ENCODE measurements around the gene SLC25A34. TPM values are rescaled to one million over a fixed set of nuclear protein-coding genes. Genes with fewer than 3 reads are reported as not detected.

Gene SLC25A34
- total and polyA plus RNA-seq, 10 of the 15 experiments (the other 5 are each of a cell fraction or from before 2014, with no cell fraction given), result 0.02 to 1.6 (median 0.39) TPM

DNA sequence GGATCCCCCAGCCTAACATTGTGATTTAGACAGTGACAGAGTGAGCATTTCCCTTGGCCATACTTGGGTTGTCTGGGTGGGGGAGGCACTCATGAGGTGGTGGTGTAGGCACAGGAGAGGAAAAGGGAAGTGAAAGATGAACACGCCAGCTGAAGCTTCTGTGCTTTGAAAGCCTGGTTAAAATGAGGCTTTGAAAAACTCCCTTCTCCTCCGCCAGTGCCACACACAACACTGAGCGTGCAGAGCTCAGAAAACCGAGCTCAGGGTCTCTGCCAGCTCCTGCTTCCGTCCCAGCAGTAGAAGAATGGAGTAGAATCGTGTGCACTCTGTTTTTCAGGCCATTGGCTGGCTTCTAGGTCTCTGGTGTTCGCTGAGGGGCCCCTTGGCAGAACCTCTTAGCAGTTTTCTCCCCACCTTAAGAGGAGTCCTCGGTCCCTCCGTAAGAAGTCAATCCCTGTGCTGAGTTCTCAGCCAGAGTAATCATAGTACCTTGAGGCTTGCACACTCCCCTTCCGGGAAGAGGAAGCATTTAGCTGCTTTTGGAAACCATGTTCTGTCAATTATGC lies 39.0 kb upstream of the SLC25A34 start:
- DNase-seq (ENCODE audit: low read depth, low spot score) (peak; percentile 93), FAIRE-seq (peak; percentile 86), ATAC-seq (peak; percentile 97)
- H3K9me3 ChIP-seq (replicated peaks; ENCODE audit: control insufficient read depth, insufficient read depth, low read length), result no peaks in the 10 kb centered on the region; the same call in 2 of the 3 replicates
- H3K4me3 ChIP-seq, result peak overlapping the region; percentile 62
- H3K36me3 ChIP-seq (ENCODE audit: control insufficient read depth in 2 of 2, insufficient read depth in 2 of 2, low read length in 1 of 2), result peaks cover 3% of the 10 kb centered on the region in 2 experiments; a peak in 2 of 4 replicates
- WGBS (ENCODE audit: insufficient coverage, insufficient replicate concordance, low lambda C conversion rate, missing lambda C conversion rate), result 2% methylated on average over 10 of the region's 10 CpGs
- H3K4me1 ChIP-seq (ENCODE audit: control insufficient read depth, insufficient read depth, low read length), result peaks cover 14% of the 10 kb centered on the region
- intact Hi-C loops (cut with micrococcal nuclease; ENCODE audit: unreplicated experiment) (loop anchor here (5.0 kb wide), 1 partner anchor 80 kb away; the partner anchor contains the start of gene DDI2), in situ Hi-C loops (cut with MboI) (no loop called here)
- peaks cover 41% of the 10 kb centered on the region for H3K79me2 ChIP-seq (ENCODE audit: control insufficient read depth, insufficient read depth, low read length)
- ChIA-PET RAD21 (ENCODE audit: unreplicated experiment) (interaction anchor here (0.8 to 2.8 kb wide), 12 partner anchors 11 to 169 kb away, joined by 3 to 22 read pairs (median 6); no protein-coding TSS in a partner anchor), CTCF (interaction anchor here (0.6 to 3.2 kb wide), 12 partner anchors 10 to 310 kb away, joined by 3 to 23 read pairs (median 3); partner anchors contain the start of gene DNAJC16), SMC1A (ENCODE audit: uncharacterized antibody, unreplicated experiment) (interaction anchor here (0.7 to 2.9 kb wide), 34 partner anchors 9 to 313 kb away, joined by 3 to 25 read pairs (median 4); partner anchors contain the start of gene DDI2), POLR2A (interaction anchor here (0.6 to 3.7 kb wide), 18 partner anchors 9 to 861 kb away, joined by 3 to 22 read pairs (median 4); partner anchors contain the start of genes DNAJC16 and EFHD2)
- H4K20me1 ChIP-seq (ENCODE audit: control insufficient read depth, insufficient read depth), result no peaks in the 10 kb centered on the region
- peak overlapping the region; percentile 74 for H3K4me2 ChIP-seq (ENCODE audit: control insufficient read depth, insufficient read depth)
- H2AFZ ChIP-seq (ENCODE audit: control insufficient read depth, low read depth, low read length), result peak overlapping the region; percentile 72
- peak overlapping the region; percentile 90 for H3K27ac ChIP-seq (ENCODE audit: control insufficient read depth, insufficient read depth)
- TSS peak; percentile 5 for BruUV-seq (replicated peaks)
- no peaks in the 10 kb centered on the region for H3K27me3 ChIP-seq (replicated peaks in 1 of 2; ENCODE audit: control insufficient read depth in 2 of 2, insufficient read depth in 2 of 2, low read length in 1 of 2)
- peak overlapping the region; percentile 52 for H3K9ac ChIP-seq (ENCODE audit: control insufficient read depth, insufficient read depth, low read length)
- TF ChIP-seq, protein P1, sequence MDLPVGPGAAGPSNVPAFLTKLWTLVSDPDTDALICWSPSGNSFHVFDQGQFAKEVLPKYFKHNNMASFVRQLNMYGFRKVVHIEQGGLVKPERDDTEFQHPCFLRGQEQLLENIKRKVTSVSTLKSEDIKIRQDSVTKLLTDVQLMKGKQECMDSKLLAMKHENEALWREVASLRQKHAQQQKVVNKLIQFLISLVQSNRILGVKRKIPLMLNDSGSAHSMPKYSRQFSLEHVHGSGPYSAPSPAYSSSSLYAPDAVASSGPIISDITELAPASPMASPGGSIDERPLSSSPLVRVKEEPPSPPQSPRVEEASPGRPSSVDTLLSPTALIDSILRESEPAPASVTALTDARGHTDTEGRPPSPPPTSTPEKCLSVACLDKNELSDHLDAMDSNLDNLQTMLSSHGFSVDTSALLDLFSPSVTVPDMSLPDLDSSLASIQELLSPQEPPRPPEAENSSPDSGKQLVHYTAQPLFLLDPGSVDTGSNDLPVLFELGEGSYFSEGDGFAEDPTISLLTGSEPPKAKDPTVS (IDR thresholded peaks at IDR 0.05; ENCODE audit: low read depth, low read length), result no peak
- TF ChIP-seq, protein P2, sequence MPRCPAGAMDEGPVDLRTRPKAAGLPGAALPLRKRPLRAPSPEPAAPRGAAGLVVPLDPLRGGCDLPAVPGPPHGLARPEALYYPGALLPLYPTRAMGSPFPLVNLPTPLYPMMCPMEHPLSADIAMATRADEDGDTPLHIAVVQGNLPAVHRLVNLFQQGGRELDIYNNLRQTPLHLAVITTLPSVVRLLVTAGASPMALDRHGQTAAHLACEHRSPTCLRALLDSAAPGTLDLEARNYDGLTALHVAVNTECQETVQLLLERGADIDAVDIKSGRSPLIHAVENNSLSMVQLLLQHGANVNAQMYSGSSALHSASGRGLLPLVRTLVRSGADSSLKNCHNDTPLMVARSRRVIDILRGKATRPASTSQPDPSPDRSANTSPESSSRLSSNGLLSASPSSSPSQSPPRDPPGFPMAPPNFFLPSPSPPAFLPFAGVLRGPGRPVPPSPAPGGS (IDR thresholded peaks at IDR 0.05; ENCODE audit: borderline replicate concordance, insufficient read depth, low read depth, low read length, poor library complexity, severe bottlenecking), result peak; percentile 54
- TF ChIP-seq IKZF2 (IDR thresholded peaks at IDR 0.05) (peak; percentile 89 to 90), ZNF217 (IDR thresholded peaks at IDR 0.05) (no peak), BHLHE40 (IDR thresholded peaks at IDR 0.05; ENCODE audit: borderline replicate concordance in 1 of 2, low read depth in 2 of 2, low read length in 1 of 2) (peak; percentile 83), CREM (IDR thresholded peaks at IDR 0.05; ENCODE audit: low read depth) (peak; percentile 58; the same call in 1 of the 2 replicates), JUNB (IDR thresholded peaks at IDR 0.05) (0 out of 2 replicates have a peak, but pooled peaks have one; percentile 19), HDAC2 (IDR thresholded peaks at IDR 0.05) (no peak), EED (IDR thresholded peaks at IDR 0.05; ENCODE audit: low read depth) (peak; percentile 85), NRF1 (conservative IDR thresholded peaks at IDR 0.05; ENCODE audit: low read depth, low read length) (no peak)
- TF ChIP-seq, protein P3, sequence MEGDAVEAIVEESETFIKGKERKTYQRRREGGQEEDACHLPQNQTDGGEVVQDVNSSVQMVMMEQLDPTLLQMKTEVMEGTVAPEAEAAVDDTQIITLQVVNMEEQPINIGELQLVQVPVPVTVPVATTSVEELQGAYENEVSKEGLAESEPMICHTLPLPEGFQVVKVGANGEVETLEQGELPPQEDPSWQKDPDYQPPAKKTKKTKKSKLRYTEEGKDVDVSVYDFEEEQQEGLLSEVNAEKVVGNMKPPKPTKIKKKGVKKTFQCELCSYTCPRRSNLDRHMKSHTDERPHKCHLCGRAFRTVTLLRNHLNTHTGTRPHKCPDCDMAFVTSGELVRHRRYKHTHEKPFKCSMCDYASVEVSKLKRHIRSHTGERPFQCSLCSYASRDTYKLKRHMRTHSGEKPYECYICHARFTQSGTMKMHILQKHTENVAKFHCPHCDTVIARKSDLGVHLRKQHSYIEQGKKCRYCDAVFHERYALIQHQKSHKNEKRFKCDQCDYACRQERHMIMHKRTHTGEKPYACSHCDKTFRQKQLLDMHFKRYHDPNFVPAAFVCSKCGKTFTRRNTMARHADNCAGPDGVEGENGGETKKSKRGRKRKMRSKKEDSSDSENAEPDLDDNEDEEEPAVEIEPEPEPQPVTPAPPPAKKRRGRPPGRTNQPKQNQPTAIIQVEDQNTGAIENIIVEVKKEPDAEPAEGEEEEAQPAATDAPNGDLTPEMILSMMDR (IDR thresholded peaks at IDR 0.05 in 2 of 3, conservative IDR thresholded peaks at IDR 0.05 in 1 of 3; ENCODE audit: control insufficient read depth in 2 of 3, extremely low read depth in 1 of 3, insufficient read depth in 1 of 3, low read depth in 3 of 3, low read length in 3 of 3), result no peak
- TF ChIP-seq, protein P4, sequence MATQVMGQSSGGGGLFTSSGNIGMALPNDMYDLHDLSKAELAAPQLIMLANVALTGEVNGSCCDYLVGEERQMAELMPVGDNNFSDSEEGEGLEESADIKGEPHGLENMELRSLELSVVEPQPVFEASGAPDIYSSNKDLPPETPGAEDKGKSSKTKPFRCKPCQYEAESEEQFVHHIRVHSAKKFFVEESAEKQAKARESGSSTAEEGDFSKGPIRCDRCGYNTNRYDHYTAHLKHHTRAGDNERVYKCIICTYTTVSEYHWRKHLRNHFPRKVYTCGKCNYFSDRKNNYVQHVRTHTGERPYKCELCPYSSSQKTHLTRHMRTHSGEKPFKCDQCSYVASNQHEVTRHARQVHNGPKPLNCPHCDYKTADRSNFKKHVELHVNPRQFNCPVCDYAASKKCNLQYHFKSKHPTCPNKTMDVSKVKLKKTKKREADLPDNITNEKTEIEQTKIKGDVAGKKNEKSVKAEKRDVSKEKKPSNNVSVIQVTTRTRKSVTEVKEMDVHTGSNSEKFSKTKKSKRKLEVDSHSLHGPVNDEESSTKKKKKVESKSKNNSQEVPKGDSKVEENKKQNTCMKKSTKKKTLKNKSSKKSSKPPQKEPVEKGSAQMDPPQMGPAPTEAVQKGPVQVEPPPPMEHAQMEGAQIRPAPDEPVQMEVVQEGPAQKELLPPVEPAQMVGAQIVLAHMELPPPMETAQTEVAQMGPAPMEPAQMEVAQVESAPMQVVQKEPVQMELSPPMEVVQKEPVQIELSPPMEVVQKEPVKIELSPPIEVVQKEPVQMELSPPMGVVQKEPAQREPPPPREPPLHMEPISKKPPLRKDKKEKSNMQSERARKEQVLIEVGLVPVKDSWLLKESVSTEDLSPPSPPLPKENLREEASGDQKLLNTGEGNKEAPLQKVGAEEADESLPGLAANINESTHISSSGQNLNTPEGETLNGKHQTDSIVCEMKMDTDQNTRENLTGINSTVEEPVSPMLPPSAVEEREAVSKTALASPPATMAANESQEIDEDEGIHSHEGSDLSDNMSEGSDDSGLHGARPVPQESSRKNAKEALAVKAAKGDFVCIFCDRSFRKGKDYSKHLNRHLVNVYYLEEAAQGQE (IDR thresholded peaks at IDR 0.05; ENCODE audit: low read depth, low read length), result no peak
- TF ChIP-seq, protein P5, sequence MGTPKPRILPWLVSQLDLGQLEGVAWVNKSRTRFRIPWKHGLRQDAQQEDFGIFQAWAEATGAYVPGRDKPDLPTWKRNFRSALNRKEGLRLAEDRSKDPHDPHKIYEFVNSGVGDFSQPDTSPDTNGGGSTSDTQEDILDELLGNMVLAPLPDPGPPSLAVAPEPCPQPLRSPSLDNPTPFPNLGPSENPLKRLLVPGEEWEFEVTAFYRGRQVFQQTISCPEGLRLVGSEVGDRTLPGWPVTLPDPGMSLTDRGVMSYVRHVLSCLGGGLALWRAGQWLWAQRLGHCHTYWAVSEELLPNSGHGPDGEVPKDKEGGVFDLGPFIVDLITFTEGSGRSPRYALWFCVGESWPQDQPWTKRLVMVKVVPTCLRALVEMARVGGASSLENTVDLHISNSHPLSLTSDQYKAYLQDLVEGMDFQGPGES (IDR thresholded peaks at IDR 0.05), result no peak

Data from GM12878 (cell line).